Immature natural killer cell (primary cell): ENCODE data around the gene PSAPL1. TPM values are rescaled to one million over a fixed set of nuclear protein-coding genes. Genes with fewer than 3 reads are reported as not detected.

Experiments
- DNase-seq, 3 donors: peaks; one replicate each; pipeline ENCODE4 v3.0.0; 2022; ENCODE audit warnings: mixed read lengths in 1 of 3
- H3K27ac Mint-ChIP-seq, 6 donors: one replicate each; pipeline ENCODE4 v1.8.0; 2020; ENCODE audit warnings: mixed read lengths in 6 of 6, mild to moderate bottlenecking in 5 of 6, inconsistent platforms in 4 of 6, moderate library complexity in 3 of 6
- H3K27me3 Mint-ChIP-seq, 3 donors: one replicate each; pipeline ENCODE4 v1.8.0; 2020 to 2021; ENCODE audit warnings: low read depth in 3 of 3, mild to moderate bottlenecking in 3 of 3, mixed read lengths in 3 of 3, moderate library complexity in 3 of 3, inconsistent platforms in 1 of 3
- H3K36me3 Mint-ChIP-seq, 3 donors: one replicate each; pipeline ENCODE4 v1.8.0; 2020; ENCODE audit warnings: mixed read lengths in 3 of 3, inconsistent platforms in 2 of 3, mild to moderate bottlenecking in 2 of 3
- H3K4me1 Mint-ChIP-seq, 2 donors: one replicate each; pipeline ENCODE4 v1.8.0; 2020; ENCODE audit warnings: inconsistent platforms in 2 of 2, mild to moderate bottlenecking in 2 of 2, mixed read lengths in 2 of 2, moderate library complexity in 1 of 2
- H3K4me3 Mint-ChIP-seq, 5 donors: one replicate each; pipeline ENCODE4 v1.8.0; 2020; ENCODE audit warnings: mild to moderate bottlenecking in 5 of 5, mixed read lengths in 5 of 5, inconsistent platforms in 3 of 5, moderate library complexity in 3 of 5
- H3K9me3 Mint-ChIP-seq, 6 donors: one replicate each; pipeline ENCODE4 v1.8.0; 2020; ENCODE audit warnings: mild to moderate bottlenecking in 6 of 6, mixed read lengths in 6 of 6, inconsistent platforms in 4 of 6, moderate library complexity in 3 of 6
- polyA plus RNA-seq, 3 donors: library from polyadenylated mRNA; unstranded; fragments of 300-500 nt; fragmentation: Illumina TruSeq; gene quantifications; one replicate each; pipeline ENCODE4 v1.2.3, GENCODE V29; 2021

Gene PSAPL1, protein sequence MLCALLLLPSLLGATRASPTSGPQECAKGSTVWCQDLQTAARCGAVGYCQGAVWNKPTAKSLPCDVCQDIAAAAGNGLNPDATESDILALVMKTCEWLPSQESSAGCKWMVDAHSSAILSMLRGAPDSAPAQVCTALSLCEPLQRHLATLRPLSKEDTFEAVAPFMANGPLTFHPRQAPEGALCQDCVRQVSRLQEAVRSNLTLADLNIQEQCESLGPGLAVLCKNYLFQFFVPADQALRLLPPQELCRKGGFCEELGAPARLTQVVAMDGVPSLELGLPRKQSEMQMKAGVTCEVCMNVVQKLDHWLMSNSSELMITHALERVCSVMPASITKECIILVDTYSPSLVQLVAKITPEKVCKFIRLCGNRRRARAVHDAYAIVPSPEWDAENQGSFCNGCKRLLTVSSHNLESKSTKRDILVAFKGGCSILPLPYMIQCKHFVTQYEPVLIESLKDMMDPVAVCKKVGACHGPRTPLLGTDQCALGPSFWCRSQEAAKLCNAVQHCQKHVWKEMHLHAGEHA
- not detected for polyA plus RNA-seq

GRCh38 chr4:7434766-7435150 lies at the start of gene PSAPL1:
TSS of gene PSAPL1 (minus strand) at chr4:7434930. CDS start at chr4:7434879, 51 bp downstream.
- peak within 1 kb of the TSS in 5 of 6 donors; percentile 29 to 80 (median 62) for H3K27ac Mint-ChIP-seq
- no peak for DNase-seq
- peak within 1 kb of the TSS; percentile 22 to 84 (median 72) for H3K4me3 Mint-ChIP-seq
- peaks cover 14 to 21% of the 10 kb centered on the region in 2 donors for H3K4me1 Mint-ChIP-seq
- H3K9me3 Mint-ChIP-seq, result no peaks in the 10 kb centered on the region
- peaks cover 5 to 26% (median 26%) of the 10 kb centered on the region in 3 donors for H3K27me3 Mint-ChIP-seq
- H3K36me3 Mint-ChIP-seq, result peaks cover 0 to 4% (median 0%) of the 10 kb centered on the region in 3 donors

GRCh38 chr4:7481227-7481626 lies 46.5 kb upstream of the PSAPL1 start:
- H3K27ac Mint-ChIP-seq, result no peak overlapping the region
- H3K27me3 Mint-ChIP-seq, result peaks cover 0 to 11% (median 6%) of the 10 kb centered on the region in 3 donors
- no peaks in the 10 kb centered on the region for H3K4me1 Mint-ChIP-seq
- H3K36me3 Mint-ChIP-seq, result no peaks in the 10 kb centered on the region
- no peaks in the 10 kb centered on the region for H3K9me3 Mint-ChIP-seq
- DNase-seq, result no peak
- no peak overlapping the region for H3K4me3 Mint-ChIP-seq

GRCh38 chr4:7480423-7480822 lies 45.7 kb upstream of the PSAPL1 start:
- no peaks in the 10 kb centered on the region for H3K9me3 Mint-ChIP-seq
- H3K27ac Mint-ChIP-seq, result no peak overlapping the region
- DNase-seq, result no peak
- H3K27me3 Mint-ChIP-seq, result peaks cover 2 to 11% (median 4%) of the 10 kb centered on the region in 3 donors
- H3K4me3 Mint-ChIP-seq, result no peak overlapping the region
- no peaks in the 10 kb centered on the region for H3K36me3 Mint-ChIP-seq
- H3K4me1 Mint-ChIP-seq, result no peaks in the 10 kb centered on the region

- Mint-ChIP-seq H3K4me3 (no peak overlapping the region), H3K27ac (peak overlapping the region in 1 of 6 donors; percentile 32), H3K9me3 (no peaks in the 10 kb centered on the region), H3K27me3 (peaks cover 2 to 7% (median 3%) of the 10 kb centered on the region in 3 donors), H3K36me3 (no peaks in the 10 kb centered on the region), H3K4me1 (no peaks in the 10 kb centered on the region)
- no peak for DNase-seq
Observed at GRCh38 chr4:7478665-7479064, 43.9 kb upstream of the PSAPL1 start.

GRCh38 chr4:7477695-7478094 lies 43.0 kb upstream of the PSAPL1 start:
- Mint-ChIP-seq H3K27ac (no peak overlapping the region), H3K27me3 (peaks cover 2 to 7% (median 3%) of the 10 kb centered on the region in 3 donors), H3K4me1 (no peaks in the 10 kb centered on the region), H3K9me3 (no peaks in the 10 kb centered on the region), H3K4me3 (no peak overlapping the region), H3K36me3 (peaks cover 0 to 2% (median 0%) of the 10 kb centered on the region in 3 donors)
- no peak for DNase-seq

DNA sequence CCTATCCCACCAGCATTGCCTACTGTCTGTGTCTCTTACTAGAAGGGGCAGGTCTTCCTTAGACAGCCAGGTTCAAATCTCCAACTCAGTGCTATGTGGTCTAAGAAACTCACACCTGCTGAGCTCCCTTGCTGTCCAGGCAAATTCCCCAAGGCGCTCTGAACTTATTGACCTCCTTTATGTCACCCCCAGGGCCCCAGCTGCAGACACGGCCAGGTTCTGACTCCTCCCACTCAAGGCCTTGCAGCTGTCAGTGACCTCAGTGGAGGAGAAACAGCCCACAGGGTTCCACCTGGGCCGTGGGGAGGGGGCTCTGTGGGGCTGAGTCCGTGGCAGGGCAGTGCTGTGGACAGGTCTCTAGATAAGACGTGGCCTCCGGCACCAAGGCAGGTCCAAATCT lies 42.1 kb upstream of the PSAPL1 start:
- DNase-seq, result no peak
- peaks cover 6 to 9% (median 8%) of the 10 kb centered on the region in 3 donors for H3K27me3 Mint-ChIP-seq
- H3K4me3 Mint-ChIP-seq, result no peak overlapping the region
- H3K9me3 Mint-ChIP-seq, result no peaks in the 10 kb centered on the region
- peaks cover 0 to 3% (median 0%) of the 10 kb centered on the region in 3 donors for H3K36me3 Mint-ChIP-seq
- H3K27ac Mint-ChIP-seq, result no peak overlapping the region
- no peaks in the 10 kb centered on the region for H3K4me1 Mint-ChIP-seq

DNA sequence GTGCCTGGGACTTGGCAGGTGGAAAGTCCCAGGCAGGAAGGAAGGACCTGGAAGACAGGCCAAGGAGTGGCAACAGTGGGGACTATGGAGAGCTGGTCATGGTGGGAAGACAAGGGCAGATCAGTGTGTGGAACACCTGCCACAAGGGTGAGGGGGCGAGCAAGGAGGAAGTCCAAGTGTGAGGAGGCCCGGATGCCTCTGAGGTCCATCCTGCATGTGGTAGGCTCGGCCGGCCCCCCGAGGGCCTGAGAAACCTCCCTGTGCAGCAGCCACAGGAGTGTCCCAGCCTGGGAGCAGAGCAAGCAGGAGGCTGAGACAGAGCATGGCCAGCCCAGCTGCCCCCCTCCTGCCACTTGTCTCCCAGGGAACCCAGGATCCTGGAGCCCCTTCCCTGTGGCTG lies 40.5 kb upstream of the PSAPL1 start:
- Mint-ChIP-seq H3K4me1 (no peaks in the 10 kb centered on the region), H3K27ac (no peak overlapping the region), H3K27me3 (peaks cover 6 to 9% (median 9%) of the 10 kb centered on the region in 3 donors), H3K9me3 (no peaks in the 10 kb centered on the region), H3K36me3 (peaks cover 0 to 3% (median 0%) of the 10 kb centered on the region in 3 donors), H3K4me3 (no peak overlapping the region)
- no peak for DNase-seq

- H3K4me3 Mint-ChIP-seq, result no peak overlapping the region
- no peak for DNase-seq
- H3K27me3 Mint-ChIP-seq, result peaks cover 4 to 13% (median 6%) of the 10 kb centered on the region in 3 donors
- H3K36me3 Mint-ChIP-seq, result peaks cover 0 to 3% (median 0%) of the 10 kb centered on the region in 3 donors
- H3K4me1 Mint-ChIP-seq, result no peaks in the 10 kb centered on the region
- no peak overlapping the region for H3K27ac Mint-ChIP-seq
- no peaks in the 10 kb centered on the region for H3K9me3 Mint-ChIP-seq
Observed at GRCh38 chr4:7474320-7474719, 39.6 kb upstream of the PSAPL1 start.

GRCh38 chr4:7473081-7473480 lies 38.4 kb upstream of the PSAPL1 start:
- peaks cover 2 to 13% (median 6%) of the 10 kb centered on the region in 3 donors for H3K27me3 Mint-ChIP-seq
- H3K4me3 Mint-ChIP-seq, result no peak overlapping the region
- H3K27ac Mint-ChIP-seq, result no peak overlapping the region
- H3K4me1 Mint-ChIP-seq, result no peaks in the 10 kb centered on the region
- H3K9me3 Mint-ChIP-seq, result no peaks in the 10 kb centered on the region
- peaks cover 0 to 3% (median 0%) of the 10 kb centered on the region in 3 donors for H3K36me3 Mint-ChIP-seq
- DNase-seq, result no peak

DNA sequence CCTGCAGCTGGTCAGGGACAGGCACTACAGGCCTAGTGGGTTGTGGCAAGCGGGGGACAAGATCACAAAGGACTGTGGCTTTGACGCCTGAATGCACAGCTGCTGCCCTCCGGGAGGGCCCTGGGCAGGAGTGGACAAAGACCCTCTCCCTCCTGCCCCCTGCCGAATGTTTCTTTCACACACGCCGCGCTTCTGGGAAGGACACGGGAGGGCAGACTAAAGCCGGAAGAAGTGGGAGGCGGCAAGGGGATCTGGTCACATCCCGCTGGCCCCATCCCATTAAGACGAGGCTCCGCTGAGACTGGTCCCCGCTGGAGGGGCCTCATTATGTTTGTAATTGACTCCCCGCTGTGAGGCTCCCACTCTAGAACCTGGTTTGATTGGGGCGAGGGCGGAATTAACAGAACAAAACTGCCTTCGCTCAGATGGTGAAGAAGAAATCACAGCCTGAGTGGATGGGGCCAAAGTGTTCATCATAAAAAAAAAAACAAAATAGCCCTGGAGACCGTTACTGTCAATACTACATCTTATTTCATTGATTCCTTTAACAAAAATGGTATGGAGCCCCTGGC lies 37.8 kb upstream of the PSAPL1 start:
- Mint-ChIP-seq H3K36me3 (peaks cover 0 to 3% (median 0%) of the 10 kb centered on the region in 3 donors), H3K27ac (no peak overlapping the region), H3K9me3 (no peaks in the 10 kb centered on the region), H3K4me1 (no peaks in the 10 kb centered on the region), H3K4me3 (no peak overlapping the region), H3K27me3 (peaks cover 2 to 13% (median 6%) of the 10 kb centered on the region in 3 donors)
- no peak for DNase-seq

DNA sequence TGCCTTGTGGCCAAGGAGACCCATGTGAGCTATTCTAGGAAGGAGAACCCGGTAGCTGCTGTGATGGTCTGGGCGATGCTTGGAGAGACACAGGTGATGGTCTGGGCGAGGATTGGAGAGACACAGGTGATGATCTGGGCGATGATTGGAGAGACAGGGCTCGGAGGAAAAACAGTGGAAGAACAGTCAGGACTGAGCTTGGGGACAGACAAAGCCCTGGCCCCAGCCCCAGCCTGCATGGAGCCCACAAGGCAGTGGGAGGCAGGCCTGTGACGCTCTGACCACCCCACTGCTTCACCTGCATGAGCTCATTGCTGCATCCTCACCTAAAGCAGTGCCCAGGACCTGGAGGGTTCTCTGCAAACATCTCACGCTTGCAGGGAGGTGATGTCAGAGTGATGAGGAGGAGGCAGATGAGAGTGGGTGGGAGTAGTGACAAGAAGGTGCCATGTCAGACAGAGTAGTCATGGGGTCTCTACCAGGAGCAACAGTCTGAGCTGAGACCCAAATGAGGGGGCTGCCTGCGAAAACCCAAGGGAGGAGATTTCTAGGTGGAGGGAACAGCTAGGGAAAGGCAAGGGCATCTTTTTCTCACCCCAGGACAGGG lies 35.9 kb upstream of the PSAPL1 start:
- H3K36me3 Mint-ChIP-seq, result peaks cover 0 to 4% (median 0%) of the 10 kb centered on the region in 3 donors
- DNase-seq, result no peak
- no peak overlapping the region for H3K27ac Mint-ChIP-seq
- H3K27me3 Mint-ChIP-seq, result peaks cover 2 to 12% (median 5%) of the 10 kb centered on the region in 3 donors
- no peak overlapping the region for H3K4me3 Mint-ChIP-seq
- H3K4me1 Mint-ChIP-seq, result no peaks in the 10 kb centered on the region
- peaks cover 0 to 2% (median 0%) of the 10 kb centered on the region in 6 donors for H3K9me3 Mint-ChIP-seq

- H3K27ac Mint-ChIP-seq, result peak overlapping the region in 1 of 6 donors; percentile 31
- H3K27me3 Mint-ChIP-seq, result peaks cover 2 to 14% (median 5%) of the 10 kb centered on the region in 3 donors
- no peaks in the 10 kb centered on the region for H3K4me1 Mint-ChIP-seq
- peaks cover 0 to 8% (median 0%) of the 10 kb centered on the region in 3 donors for H3K36me3 Mint-ChIP-seq
- DNase-seq, result no peak
- H3K4me3 Mint-ChIP-seq, result no peak overlapping the region
- peaks cover 0 to 4% (median 0%) of the 10 kb centered on the region in 6 donors for H3K9me3 Mint-ChIP-seq
Observed at GRCh38 chr4:7470111-7470510, 35.4 kb upstream of the PSAPL1 start.

DNA sequence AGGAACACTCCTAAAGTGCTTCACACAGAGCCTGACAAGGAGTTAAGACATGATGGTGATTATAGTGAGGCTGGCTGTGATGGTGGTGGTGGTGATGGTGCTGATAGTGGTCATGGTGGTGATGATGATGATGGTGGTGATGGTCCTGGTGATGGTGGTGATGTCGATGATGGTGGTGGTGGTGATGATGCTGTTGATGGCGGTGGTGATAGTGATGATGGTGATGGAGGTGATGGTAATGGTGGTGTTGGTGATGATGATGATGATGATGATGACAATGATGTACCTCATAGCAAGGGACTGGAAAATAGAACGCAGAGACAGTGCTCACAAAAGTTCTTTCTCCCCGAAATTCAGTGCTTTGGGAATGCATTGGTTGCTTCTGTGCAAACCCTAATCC lies 34.3 kb upstream of the PSAPL1 start:
- no peak for DNase-seq

More for the DNA sequence above, 34.3 kb upstream of the PSAPL1 start:
- Mint-ChIP-seq H3K9me3 (peaks cover 0 to 4% (median 0%) of the 10 kb centered on the region in 6 donors), H3K36me3 (peaks cover 0 to 8% (median 0%) of the 10 kb centered on the region in 3 donors), H3K4me3 (no peak overlapping the region), H3K27ac (peak overlapping the region in 3 of 6 donors; percentile 2 to 19 (median 7)), H3K27me3 (peaks cover 4 to 16% (median 6%) of the 10 kb centered on the region in 3 donors), H3K4me1 (no peaks in the 10 kb centered on the region)
